Measurements from ENCODE around the gene LGALSL. TPM values are rescaled to one million over a fixed set of nuclear protein-coding genes. Genes with fewer than 3 reads are reported as not detected.

LGALSL gene
- total RNA-seq, 1 donor from 2014 or later: 13.0 TPM

Other genes starting within 250 kb of the LGALSL start
- 33.4 TPM for gene AFTPH, start 70.2 kb downstream of the LGALSL start, total RNA-seq
- 19.2 TPM for gene SERTAD2, start 199.8 kb downstream of the LGALSL start, total RNA-seq

All from vagina (tissue), 1 donor.